GM19438 (cell line): ENCODE measurements around the gene HSPA2.
"Not testable (repeated sequence)": the region's sequence is repeated elsewhere in the genome, so short reads cannot be mapped to it uniquely, and the experiment has no call there.

ENCODE experiments used
- ATAC-seq: cut with Tn5 transposase; IDR thresholded peaks from one replicate; pipeline ENCODE4 v1.9.1; 2021; ENCODE audit warnings: low read depth; ENCODE audit not compliant: unreplicated experiment

The HSPA2 gene

DNA sequence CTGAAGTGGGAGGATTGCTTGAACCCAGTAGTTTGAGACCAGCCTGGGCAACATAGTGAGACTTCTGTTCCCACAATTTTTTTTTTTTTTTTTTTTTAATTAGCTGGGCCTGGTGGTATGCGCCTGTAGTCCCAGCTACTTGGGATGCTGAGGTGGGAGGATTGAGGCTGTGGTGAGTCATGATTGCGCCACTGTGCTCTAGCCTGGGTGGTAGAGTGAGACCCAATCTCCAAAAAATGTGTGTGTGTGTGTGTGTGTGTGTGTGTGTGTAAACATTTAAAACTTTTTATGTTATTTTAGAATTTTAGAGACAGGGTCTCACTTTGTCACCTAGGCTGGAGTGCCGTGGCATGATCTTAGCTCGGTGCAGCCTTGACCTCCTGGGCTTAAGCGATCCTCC, 16.0 kb downstream of the HSPA2 start:
- no peak for ATAC-seq

DNA sequence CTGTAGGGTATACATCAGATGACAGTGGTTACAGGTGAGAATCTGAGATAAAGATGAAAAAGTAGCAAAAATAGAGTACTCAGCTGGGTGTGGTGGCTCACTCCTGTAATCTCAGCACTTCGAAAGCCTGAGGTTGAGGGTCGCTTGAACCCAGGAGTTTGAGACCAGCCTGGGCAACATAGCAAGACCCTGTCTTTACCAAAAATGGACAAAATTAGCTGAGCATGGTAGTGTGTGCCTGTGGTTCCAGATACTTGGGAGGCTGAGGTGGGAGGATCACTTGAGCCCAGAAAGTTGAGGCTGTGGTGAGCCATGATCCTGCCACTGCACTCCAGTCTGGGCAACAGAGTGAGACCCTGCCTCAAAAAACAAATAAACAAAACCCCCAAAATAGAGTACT, 17.7 kb downstream of the HSPA2 start:
- ATAC-seq, result not testable (repeated sequence)

DNA sequence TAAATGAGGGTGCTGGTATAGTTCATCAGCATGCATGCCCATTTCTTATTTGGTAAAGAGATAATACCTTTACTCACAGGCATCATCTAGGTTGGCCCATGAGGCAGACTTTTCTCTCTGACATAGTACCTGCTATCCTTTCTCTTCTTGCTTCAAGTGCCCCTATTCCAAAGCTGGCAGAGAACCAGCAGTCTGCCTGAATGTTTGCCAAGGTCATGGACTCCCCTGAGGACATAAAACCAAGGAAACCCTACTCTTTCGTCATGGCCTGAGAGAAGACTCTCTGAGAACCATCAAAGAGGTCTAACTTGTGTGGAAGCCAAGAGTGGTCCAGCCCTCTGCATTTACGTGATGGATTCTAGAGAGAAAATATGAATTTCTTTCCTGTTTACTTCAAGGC, 21.1 kb downstream of the HSPA2 start:
- no peak for ATAC-seq

DNA sequence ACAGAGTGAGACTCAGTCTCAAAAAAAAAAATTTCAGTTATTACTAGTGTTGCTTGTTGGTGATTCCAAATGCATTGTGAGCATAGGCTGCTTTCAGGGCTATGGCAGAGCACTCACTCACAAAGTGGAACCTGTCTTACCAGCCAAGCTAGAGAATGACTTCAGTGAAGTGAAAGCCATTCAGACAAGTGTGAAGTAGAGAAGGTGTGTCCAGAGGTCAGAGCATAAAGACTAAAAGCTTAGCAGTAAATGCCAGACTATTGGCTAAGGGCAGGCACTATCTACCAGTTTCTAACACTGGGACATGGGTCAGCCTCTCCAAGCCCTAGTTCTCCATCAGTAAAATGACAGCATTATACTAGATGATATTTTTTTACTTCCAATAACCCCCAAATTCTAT, 21.9 kb downstream of the HSPA2 start:
- no peak for ATAC-seq

DNA sequence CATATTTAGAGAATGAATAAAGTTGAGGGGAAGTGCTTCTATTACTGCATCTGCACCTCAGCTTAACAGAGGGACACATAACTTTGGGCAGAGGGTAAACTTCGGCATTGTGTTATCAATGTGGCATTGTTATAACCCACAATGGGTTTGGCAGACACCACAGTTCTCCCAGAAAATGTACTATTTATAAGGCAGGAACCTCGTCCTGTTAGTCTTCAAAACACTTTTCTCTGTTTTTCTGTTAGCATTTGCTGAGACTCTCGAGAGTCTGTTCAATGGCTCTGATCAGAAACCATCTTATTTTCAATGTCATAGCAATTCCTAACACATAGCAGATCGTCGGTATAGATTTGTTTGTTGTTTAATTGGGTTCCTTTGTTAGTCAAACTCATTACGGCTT, 23.2 kb downstream of the HSPA2 start:
- no peak for ATAC-seq

DNA sequence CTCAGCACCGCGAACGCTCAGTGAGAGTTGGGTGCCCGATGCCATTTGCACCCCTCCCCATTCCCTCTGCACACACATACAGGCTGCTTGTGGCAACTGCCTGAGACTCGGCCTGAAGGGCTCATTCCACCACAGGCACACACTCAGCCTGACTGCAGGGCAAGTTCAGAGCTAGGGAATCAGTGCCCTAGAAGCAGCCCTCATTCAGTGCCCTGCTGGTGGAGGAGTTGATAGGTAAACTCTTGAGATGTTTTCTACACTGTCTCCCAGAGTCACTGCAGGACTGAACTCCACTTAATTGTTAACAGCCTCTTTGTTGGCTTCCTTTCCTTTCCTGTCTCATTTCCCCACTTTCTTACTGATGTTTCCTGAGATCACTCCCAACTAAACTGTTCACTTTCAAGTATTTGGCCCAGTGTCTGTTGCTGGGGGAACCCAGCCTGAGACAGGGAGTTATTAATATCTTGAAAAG, 26.1 kb downstream of the HSPA2 start:
- no peak for ATAC-seq

DNA sequence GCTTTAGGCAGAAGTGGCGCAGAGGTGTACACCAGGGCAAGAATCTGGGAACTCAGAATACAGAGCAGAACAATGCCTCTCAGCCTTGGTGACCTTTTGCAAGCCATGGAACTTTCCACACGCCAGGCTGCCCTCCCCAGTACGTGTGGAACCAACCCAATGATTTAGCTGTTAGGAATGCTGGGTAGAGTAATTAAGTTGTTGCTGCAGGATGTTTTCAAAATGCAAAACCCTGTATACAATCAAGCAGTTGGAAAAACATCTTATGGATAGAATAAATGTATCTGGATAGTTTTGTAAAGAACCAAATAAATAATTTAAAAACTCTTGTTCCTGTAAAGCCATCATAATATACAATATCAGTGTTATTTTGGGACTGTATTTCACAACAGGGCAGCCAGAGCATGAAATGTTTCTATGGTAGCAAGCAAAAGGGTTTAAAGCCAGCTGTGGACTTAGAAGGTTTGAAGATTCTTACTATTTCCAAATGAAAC, 28.6 kb downstream of the HSPA2 start:
- no peak for ATAC-seq

DNA sequence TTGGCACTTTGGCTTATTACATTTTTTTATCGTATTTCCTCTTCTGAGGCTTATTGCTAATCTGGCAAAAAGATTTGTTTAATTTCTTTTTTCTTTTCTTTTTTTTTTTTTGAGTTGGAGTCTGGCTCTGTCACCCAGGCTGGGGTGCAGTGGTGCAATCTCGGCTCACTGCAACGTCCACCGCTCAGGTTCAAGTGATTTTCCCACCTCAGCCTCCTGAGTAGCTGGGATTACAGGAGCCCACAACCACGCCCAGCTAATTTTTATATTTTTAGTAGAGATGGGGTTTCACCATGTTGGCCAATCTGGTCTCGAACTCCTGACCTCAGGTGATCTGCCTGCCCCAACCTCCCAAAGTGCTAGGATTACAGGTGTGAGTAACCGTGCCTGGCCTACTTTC, 29.1 kb downstream of the HSPA2 start:
- not testable (repeated sequence) for ATAC-seq

DNA sequence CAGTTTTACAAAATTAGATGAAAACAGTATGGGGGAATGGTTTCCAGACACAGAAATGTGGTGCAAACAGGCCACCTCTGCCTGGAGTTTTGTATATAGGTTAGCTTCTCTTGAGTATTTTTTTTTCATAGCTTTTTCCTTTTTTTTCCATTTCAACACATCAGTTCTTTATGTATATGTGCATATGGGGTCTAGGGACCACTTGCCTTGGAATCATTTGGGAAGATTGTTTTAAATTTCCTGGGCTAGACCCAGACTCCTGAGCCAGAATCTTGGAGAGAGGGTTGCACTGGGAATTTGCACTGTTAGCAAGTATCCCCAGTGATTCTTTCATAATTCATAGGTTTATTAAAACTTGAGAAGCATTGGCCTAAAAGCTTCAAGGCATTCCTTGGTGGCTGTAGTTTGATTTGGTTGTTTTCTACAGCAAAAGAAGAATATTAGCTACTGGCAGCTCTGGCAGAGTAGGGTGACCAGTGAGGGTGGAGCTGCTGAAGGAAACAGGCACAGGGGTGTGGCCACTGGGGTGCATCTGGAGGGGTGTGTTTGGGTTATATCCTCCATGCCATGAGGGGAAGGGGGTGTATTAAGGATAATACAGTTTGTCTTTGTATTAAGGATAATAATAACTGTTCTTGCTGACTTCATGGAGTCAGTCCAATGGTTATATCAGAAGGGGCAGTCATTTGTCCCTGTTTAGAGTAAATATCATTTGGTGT, 32.0 kb downstream of the HSPA2 start:
- ATAC-seq, result no peak

DNA sequence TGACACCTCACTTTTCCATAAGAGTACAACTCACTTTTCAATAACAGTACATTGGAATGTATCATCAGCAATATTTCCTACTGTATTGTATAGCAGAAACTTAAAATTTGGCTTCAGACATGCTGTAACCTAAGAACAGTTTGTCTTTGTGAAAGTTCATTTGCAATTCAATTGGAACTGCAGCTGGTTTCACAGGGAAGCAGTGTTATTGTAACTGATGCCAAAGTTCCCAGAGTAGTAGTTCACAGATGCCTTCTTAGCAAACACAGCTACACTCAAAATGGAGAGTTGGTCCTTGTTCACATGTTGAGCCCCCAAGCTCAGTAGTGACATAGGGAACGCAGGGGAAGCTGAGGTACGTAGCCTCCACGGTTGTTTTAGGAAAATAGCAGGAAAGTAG, 32.6 kb downstream of the HSPA2 start:
- no peak for ATAC-seq

DNA sequence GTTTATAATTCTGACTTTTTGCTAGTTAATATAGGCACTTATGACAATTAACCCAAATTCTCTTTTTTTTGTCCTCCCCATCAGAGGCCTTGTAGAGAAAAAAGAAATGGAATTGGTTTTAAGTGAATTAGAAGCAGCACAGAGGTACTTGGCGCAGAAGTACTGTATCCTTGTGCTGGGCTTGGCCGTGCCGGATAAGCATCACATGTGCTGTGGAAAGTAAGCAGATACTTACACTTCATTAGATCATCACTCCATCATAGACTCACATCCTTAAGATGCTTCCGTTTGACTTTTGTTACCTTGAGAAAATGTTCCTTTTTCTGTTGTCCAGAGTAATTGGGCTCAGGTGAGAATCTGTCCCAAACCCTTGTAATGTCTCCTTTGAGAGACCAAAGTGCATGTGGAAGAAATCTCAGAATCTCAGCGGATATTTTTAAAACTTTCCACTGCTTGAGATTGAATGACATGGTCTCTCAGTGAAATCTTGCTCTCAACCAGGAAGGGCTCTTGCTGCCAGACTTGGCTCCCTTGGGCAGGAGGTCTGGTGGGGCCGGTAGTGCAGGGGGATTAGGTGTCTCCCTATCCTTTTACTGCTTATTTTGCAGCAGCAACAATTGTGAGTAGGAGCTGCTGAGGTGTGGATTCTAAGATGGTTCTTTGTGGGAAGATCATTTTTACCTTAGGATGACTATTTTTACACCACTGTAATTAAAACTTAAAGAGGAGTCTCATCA, 34.0 kb downstream of the HSPA2 start:
- no peak for ATAC-seq

DNA sequence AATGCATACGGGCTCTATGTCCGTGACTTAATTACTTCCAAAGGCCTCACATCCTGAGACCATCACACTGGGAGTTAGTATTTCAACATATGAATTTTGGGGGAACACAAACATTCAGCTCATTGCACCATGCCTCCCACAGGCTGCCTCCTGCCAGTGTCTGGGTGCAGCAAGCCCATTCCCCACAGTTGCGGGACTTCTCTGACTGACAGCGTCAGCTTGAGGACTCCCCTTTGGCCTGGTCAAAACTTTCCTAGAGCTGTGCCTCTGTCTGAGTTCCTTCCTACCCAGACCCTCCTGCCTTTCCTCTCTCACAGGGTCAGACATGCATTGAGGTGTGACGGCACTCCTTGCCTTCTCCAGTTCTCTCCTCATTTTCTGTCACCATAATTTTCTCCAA, 36.7 kb downstream of the HSPA2 start:
- ATAC-seq, result no peak

DNA sequence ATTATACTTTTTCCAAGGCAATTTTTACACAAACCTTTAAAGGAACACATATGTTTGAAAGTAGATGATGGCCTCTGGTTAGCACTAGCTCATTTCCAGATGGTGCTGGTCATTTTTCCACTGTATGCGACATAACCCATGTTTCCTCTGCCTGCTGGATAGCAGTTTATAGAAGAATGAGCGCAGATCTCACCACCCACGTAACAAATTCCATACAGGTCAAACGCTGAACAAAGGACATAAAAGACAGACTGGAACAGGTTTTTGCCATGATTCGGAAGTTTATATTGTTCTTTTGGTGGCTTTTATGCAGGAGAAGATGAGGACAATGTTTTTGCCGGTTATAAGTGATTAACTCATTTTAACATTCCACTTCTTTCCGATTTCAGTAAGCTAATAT, 39.9 kb downstream of the HSPA2 start:
- ATAC-seq, result no peak

DNA sequence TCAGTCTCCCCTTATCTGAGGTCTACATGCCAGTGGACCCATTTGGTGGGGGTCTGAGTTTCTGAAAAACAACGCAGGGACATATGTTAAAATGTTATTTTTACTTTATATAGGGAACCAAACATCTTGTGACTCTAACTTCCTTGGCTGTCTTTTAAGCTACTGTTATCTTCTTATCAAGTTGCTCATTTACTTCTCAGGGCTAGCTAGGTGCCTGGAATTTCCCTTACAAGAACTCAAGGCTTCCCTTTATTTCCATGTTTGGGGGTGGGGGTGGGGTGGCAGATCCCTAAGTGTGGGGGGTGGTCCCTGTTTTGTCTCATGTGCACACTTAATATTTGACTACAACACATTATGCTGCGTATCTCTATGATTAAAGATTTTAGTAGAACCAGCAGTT, 40.8 kb downstream of the HSPA2 start:
- no peak for ATAC-seq

DNA sequence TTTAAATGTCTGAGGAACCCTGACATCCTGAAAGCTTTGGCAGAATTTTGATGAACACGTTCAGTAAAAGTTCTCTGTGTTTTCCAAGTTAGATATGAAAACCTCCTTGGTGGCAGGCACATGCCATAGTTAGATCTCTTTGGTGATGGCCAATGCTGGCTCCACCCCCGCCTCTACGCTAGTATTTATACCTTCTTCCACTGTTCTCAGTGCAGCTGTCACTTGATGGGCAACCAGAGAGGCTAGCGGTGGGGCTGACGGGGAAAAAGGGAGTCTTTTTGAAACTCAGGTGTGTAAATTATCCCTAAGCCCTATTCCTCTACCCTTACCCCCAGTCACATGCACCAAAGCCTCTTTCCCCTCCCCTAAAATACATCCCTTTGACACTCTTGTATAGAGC, 41.3 kb downstream of the HSPA2 start:
- no peak for ATAC-seq

DNA sequence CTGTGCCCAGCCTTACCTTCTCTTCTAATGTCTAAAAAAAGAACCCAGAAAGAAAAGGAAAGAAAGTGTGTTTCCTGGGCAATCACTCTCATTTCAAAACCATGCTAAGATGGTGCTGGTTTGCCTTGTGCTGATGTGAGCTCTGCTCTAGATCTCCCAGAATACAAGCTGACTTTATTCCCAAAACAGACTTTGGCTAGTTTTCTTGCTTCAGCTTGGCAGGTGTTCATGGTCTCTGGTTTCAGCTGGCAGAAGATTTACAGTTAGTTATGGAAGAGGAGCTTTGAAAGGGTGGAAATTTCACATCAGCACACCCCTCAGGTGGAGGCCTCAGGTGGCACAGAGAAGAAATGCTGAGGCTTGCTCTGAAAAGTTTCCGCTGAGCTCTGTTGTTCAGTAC, 43.6 kb downstream of the HSPA2 start:
- ATAC-seq, result no peak

DNA sequence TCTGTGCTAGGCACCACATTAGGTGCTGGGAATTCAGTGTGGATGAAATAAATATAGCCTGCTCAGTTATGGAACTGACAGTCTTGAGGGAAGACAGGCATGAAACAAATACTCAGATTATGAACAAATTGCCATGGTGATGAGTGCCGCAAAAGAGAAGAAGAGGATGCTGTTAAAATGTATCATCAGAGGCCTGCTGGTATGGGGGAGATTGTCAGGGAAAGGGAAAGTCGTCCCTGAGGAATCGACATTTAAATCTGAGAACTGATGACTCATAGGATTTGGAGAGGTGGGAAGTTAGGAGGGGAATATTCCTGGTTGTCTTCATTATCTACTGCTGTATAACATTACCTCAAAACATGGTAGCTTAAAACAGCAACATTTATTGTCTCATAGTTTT, 51.3 kb downstream of the HSPA2 start:
- no peak for ATAC-seq
